ENCODE measurements around the gene RNFT1. TPM values are rescaled to one million over a fixed set of nuclear protein-coding genes. Genes with fewer than 3 reads are reported as not detected.

The RNFT1 gene
- total RNA-seq (ENCODE audit: low replicate concordance): 10.3 and 10.7 TPM in 2 replicates

DNA sequence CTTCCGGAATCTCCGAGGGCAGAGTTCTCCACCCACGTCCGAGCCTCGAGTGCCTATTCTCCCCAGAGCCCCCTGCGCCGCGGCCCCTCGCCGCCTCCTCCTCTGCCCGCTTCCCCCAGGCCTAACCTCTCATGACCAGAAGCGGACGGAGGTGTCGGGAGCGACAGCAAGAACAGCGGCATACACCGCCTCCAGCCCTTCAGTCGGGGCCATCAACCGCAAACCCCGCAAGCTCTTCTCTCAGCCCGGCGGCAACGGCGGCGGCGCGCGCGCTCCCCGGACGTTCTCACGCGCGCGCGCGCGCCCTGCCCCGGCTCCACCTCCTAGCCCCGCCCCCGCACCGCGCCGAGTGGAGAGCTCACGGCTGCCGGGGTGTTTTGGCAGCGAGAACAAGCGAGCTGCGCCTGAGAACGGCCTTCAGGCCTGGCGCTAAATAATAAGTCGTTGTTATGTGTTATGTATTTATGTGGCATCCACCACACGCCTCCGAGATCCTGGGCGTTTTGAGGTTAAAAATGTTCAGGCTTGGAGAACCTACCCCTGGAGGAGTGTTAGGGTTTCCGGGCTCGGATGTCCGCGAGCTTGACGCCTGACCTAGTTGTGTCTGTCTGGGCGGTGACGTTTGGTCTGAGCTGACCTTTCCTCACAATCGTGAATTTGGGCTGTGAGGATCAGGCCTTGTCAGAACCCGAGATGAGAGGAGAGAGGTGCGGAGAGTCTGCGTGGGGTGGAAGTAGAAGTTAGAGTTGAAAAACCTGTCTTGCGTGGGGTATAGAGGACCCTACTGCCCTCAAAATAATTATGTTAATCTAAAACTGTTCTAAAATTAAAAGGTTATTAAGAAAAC lies at the start of gene RNFT1:
TSS of gene RNFT1 (minus strand) at position 259 of the 847 bp plus-strand sequence. CDS start at position 182, 77 bp downstream.

Other genes with a start within 250 kb of the RNFT1 start
- gene TUBD1, start 71.8 kb downstream of the RNFT1 start, total RNA-seq (ENCODE audit: low replicate concordance): 2.5 and 5.3 TPM in 2 replicates
- 14.2 and 14.4 TPM in 2 replicates for gene RPS6KB1, start 71.6 kb downstream of the RNFT1 start, total RNA-seq (ENCODE audit: low replicate concordance)
- gene HEATR6, start 114.2 kb upstream of the RNFT1 start, total RNA-seq (ENCODE audit: low replicate concordance): 9.9 and 15.7 TPM in 2 replicates
- not detected in 2 replicates for gene CA4, start 185.2 kb upstream of the RNFT1 start, total RNA-seq (ENCODE audit: low replicate concordance)